Colon (tissue), 2 donors: ENCODE measurements around the gene PTPRN2.
"Not testable (repeated sequence)": the region's sequence is repeated elsewhere in the genome, so short reads cannot be mapped to it uniquely, and the experiment has no call there.

Experiments used
- FAIRE-seq: peaks from 2 replicates; lab custom pipeline; 2012; peaks lifted over from hg19 to GRCh38; lab: Jason Lieb, UNC
- donor health status: control.
- donor health status: control.

PTPRN2 gene

GRCh38 chr7:157674027-157674714 is 913.5 kb downstream of the PTPRN2 start:
- FAIRE-seq = no peak

- no peak for FAIRE-seq
These were observed 914.0 kb downstream of the PTPRN2 start for GRCh38 chr7:157673573-157673972.

DNA sequence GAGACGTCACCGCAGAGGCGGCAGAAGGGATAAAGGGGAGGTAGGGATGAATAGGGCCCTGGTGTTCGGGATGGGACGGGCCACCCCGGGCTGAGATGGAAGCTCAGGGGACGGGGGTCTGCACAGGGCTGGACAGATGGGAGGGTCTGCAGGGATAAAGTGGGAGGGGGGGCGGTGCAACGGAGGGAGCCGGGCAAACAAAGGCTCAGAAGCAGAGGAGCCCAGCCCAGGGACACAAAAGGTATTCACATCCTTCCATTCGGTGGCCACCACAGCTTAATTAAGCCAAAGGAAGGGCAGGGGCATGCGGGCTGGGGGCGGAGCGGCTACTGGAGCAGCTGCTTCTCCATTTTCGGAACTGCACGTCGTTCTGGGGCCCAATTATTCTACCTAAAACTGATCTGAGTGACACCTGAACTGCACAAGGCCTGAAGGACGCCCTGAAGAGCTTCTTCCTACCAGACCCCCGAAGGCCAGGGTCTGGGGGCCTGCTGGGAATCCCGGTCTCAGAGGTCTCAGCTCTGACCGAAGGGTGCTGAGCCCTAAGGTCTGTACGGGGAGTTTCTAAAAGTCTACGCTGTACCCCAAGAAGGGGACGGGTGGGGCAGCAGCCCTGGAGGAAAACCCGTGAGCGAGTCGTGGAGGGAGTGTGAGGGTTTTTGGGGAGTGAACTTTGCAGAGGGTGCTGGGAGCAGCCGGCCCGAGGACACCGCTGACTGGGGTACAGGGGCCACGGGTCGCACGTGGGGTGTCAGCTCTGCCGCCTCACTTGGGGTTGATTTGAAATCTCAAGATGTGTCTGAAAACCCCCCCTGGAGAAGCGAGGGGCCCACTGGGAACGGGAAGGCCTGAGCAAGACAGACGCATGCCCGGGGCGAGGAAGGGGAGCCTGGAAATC is 916.0 kb downstream of the PTPRN2 start:
- FAIRE-seq = no peak

DNA sequence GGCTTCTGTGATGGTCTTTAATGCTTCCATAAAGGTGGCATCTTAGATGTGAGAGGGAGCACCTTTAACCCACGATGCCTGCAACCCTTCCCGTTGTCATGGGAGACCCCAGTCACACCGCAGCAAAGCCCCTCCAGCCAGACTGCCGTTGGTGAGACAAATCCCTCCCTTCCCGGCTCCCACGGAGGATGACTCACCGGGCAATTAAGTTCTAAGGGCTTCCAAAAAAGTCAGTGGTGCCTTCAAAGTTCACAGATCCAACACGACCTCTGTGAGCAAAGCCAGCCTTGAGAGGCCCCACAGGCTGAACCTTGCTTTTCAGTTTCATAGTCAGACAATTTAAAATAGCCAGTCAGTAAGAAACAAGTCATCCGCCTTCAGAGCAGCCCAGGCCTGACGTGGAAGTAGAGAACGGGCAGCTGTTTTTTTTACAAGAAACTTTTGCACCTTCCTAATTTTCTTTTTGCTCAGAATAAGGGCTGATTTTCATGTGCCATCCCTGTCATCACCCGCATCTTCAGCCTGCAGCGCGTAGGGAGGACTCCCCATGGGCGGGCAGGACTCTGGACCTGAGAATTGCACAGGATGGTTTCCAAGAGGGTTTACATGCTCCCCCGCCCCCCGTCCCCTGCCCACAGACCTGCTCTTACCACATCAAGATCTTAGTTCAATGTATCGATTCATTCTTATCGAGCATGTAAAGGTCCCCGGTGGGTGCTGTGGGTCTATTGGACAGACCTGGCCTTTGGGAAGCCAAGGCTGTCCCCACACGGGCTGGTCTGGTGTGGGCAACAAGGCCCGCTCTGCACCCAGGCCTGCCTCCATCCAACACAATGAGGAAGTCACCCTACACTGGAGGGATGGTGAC is 916.9 kb downstream of the PTPRN2 start:
- FAIRE-seq = no peak

DNA sequence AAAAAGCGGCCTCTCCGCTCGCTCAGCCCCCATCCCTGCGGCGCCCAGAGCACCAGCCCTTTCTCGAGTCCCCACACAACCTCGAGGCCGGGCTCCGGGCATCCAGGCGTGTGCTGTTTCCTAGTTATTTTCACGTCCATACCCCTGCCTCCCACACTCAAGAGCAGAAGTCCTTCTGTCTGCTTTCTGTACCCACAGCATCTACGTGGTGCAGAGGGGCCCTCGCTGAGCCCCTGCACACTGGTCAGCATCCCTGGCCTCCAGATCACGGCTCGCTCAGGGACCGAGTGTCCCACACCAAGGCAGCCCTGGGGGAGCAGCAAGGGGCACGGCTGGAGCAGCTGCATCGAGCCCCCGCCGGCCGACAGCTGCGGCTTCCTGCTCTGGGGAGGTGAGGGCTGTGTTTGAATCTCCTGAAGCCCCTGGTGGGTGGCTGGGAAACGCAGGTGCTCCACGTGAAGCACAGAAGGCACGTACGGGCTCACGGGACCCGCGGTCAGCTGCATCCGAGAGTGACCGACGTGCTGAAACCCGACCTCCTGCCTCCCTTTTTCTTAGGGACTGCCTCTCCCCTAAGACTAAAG is 917.8 kb downstream of the PTPRN2 start:
- FAIRE-seq = no peak

DNA sequence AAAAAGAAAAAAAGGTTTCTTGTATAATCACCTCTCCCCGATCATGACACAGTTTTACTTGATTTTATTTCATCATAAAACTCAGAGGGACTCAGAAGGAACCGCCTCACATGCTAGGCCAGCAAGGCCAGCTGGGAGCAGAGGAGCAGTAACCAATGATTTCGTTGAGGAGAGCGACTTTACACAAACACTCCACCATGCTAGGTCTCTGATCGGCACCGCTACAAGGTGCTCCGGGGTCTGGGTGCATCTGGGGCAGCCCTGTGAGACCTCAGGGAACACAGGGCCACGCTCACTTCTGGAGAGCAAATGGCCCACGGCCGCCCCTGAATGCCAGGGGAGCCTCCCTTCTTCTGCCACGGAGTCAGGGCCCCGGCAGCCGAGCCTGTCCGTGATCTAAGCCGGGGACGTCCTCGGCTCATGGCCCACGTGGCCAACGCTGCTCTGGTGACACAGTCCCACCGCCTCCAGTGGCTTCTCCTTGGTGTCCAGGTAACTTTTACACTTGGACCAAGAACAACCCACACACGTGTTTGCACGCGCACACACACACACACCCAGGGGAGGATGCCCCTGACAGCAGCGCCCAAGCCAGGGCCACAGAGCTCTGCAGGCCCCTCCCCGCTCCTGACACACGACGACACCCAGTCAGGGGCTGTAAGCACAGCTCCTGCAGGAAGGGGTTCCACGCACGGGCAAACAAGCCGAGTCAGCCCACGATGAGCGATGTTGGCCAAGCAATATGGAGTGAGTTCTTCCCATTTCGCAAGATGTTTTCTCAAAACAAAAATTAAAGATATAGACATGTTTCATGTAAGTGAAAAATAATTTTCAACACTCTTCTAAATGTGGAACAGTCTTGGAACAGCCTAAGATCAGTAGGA is 918.5 kb downstream of the PTPRN2 start:
- FAIRE-seq = no peak

DNA sequence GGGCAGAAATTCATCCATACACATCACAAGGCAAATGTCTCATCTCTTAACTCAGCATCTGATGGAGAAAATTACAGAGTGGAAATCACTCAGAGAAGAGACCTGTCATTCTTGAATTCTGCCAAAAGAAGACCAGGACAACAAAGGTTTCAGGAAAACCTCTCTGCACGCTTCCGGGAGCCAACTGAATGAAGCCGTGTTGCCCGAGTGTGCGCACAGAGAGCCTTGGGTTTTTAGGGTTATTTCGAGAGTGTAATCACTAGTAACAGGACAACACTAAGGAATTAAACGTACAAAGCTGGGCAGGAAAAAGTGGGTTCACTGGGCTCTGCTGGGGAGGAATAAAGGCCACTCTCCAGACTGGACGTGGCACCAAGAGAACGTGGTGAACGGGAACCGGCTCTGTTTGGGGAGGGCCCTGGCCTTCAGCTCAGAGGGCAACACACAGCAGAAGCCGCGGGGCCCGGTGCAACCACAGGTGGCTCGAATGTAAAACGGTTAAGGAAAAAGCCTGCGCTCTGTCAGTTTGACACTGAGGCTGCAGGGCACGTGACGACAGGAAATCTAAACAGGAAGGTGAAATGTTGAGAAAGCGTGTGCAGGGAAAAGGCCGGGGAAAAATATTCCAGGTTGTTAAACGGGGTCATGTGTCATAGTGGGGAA is 919.3 kb downstream of the PTPRN2 start:
- no peak for FAIRE-seq

- no peak for FAIRE-seq
These were observed 919.9 kb downstream of the PTPRN2 start for GRCh38 chr7:157667731-157668130.

GRCh38 chr7:157667261-157667660 is 920.4 kb downstream of the PTPRN2 start:
- no peak for FAIRE-seq

- no peak for FAIRE-seq
These were observed 921.0 kb downstream of the PTPRN2 start for GRCh38 chr7:157666530-157667040.

- FAIRE-seq = not testable (repeated sequence)
These were observed 922.0 kb downstream of the PTPRN2 start for GRCh38 chr7:157665634-157665988.

DNA sequence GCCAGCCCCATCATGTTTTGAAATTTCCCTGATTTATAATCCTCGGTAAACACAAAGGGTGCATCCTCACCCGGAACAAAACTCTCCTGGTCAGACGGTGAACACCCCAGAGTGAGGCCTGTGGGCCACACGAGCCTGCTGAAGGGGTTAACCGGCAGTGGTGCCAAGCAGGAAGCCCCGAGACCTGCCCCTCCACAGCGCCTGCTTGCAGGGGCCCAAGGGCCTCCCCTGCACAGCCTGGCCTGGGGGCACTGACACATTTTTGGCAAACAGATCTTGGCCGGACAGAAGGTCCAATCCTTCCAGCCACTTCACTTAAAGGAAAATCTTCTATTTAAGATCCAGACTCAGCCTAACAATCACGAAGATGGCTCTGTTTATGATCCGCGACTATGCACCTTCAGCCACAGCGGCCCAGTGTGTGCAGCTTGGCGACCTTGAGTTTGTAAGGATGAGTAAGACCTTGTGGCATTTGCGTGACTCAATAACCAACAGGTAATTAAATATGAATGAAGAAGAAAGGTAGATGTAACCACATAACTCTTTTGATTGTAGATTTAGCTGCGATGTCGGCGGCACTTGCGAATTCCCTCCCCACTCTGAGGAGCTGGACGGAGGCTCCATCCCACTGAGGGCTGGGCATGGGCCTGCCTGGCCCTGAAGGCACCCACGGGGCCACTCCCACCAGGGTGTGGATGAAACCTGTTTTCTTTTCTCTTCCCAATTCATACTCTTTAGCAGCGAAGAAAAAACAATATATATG is 922.6 kb downstream of the PTPRN2 start:
- FAIRE-seq = no peak

DNA sequence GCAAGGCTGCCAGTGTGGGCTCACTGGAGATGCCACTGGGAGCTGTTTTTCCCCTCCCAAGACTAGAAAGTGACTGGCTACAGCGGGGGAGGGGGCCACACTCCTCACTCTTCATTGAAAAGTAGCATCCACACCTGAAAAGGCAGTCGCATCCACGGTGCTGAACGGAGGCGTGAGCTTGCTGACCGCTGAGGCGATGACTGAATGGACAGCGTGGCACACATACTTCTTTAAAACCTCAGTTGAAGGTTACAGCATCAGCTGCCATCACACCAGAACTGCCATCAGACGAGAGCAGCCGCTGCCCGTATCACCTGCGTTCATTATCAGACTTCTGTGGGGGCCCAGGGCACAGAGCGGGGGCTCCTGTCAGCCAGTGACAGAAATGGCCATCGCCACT is 923.6 kb downstream of the PTPRN2 start:
- FAIRE-seq = no peak

DNA sequence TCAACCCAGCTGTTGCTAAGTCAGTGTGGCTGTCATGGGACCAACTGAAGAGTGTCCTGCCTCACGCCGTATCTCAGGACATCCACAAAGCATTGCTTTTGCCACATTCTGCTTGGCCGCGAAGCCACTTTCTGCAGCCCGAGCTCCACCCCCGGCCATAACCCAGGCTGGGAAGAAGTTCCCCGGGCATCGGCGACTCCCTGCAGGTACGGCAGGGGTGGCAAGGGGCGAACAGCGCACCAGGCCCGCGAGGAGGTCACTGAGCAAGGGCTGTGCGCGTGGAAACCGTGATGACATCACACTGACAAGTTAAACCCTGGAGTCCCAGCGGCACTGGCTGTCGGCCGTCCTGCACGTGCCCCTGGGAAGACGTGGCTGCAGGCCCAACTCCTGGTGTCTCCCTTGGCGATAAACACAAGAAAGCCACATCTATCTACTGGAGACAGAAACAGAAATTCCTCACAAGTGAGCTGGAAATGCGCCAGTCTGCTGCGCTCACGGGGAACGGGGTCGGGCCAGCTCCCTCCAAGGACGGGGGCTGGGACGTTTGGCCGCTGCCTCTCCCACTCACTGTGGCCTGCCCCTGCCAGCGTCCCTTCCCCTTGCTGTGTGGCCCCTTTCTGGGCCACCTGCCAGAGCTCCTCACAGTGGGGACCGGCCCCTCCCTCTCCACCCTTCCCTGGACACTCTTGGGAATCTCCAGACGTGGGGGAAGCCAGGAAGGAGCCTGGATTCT is 924.5 kb downstream of the PTPRN2 start:
- no peak for FAIRE-seq

DNA sequence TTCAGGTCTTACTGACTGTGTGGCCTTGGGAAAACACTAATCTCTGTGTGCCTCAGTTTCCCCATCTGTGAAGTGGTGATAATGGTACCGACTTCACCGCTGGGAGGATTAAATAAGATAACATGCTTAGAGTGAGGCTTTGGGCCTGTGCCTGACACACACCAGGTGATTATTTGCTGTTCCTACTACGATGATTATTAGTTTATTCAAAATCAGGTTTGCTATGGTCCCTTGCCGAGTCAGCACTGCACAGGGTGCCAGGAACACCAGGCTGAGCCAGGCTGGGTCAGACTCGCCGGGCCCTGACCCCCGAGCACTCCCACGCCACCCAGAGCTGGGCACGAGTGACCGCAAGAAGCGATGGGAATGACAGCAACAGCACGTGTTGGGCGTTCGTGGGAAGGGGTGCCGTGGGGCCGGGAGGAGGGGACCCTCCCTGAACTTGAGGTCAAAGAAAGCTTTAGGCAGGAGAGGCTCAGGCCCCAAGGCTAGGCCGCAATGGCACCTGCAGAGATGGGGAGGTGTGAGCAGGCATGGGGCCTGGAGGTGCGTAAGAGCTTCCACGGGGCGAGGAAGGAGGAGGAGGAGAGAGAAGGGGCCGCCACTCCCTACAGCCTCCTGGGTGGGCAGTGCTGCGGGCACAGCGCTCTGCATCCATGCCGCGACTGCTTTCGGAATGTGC is 925.4 kb downstream of the PTPRN2 start:
- no peak for FAIRE-seq

DNA sequence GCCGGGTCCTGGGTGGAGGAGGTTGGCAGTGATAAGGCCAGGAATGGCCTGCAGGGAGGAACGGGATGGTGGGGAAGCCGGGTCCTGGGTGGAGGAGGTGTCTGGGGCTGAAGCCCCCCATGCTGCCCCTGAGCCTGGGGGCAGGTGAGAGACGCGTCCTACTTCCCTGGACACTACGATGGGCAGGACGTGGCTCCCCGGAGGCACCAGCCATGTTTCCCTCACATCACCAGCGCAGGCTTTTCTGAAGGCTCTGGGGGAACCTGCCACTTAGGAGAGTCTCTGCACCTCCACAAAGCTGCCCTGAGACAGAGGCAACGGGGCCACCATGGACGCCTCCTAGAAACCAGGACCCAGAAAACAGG is 926.0 kb downstream of the PTPRN2 start:
- no peak for FAIRE-seq

GRCh38 chr7:157660971-157661610 is 926.5 kb downstream of the PTPRN2 start:
- FAIRE-seq = no peak

- no peak for FAIRE-seq
These were observed 928.7 kb downstream of the PTPRN2 start for GRCh38 chr7:157658851-157659412.
